PC-3 (cell line): Measurements from ENCODE around the gene KHDC4. TPM values are rescaled to one million over a fixed set of nuclear protein-coding genes. Genes with fewer than 3 reads are reported as not detected.
A peak's percentile ranks its signal among the peaks of the same experiment; 100 is the strongest.

ENCODE experiments used
- ATAC-seq: fragments of 200-7000 bp; cut with Tn5 transposase; 2 replicates; pipeline ENCODE4 v1.9.1; 2020; ENCODE audit warnings: mild to moderate bottlenecking, moderate library complexity
- BruUV-seq: library from RNA; stranded (reverse); fragments of 400-500 nt; replicated peaks from 2 replicates; lab custom pipeline; 2021; lab: Mats Ljungman, UMichigan
- CTCF ChIA-PET: fragments of 300-600 bp; sonication (Branson Sonifier 250); formaldehyde crosslinking; loops from one replicate; lab custom pipeline; 2022; ENCODE audit warnings: antibody characterized with exemption; lab: Charles Lee
- POLR2A ChIA-PET: fragments of 300-600 bp; sonication (Branson Sonifier 250); formaldehyde crosslinking; loops from one replicate; lab custom pipeline; 2022; ENCODE audit warnings: antibody characterized with exemption; ENCODE audit not compliant: unreplicated experiment; lab: Charles Lee
- DNase-seq: peaks from one replicate; pipeline ENCODE4 v3.0.0-alpha.2; 2015
- H2AFZ ChIP-seq: fragments of 300-600 bp; sonication (generic); 2 replicates; pipeline ENCODE4 v1.6.0; 2016; ENCODE audit warnings: antibody characterized with exemption, low read length
- H3F3A ChIP-seq: fragments of 300-600 bp; sonication (generic); one replicate; pipeline ENCODE4 v1.6.0; 2017; ENCODE audit warnings: antibody characterized with exemption, low read length, control low read depth, mild to moderate bottlenecking; ENCODE audit not compliant: unreplicated experiment
- H3K27ac ChIP-seq: fragments of 300-600 bp; sonication (generic); 2 replicates; pipeline ENCODE4 v1.5.1; 2016; ENCODE audit warnings: mild to moderate bottlenecking, low read length
- H3K27me3 ChIP-seq: fragments of 300-600 bp; sonication (generic); 2 replicates; pipeline ENCODE4 v1.6.1; 2016; ENCODE audit warnings: low read length, mixed read lengths
- H3K36me3 ChIP-seq: fragments of 300-600 bp; sonication (generic); 2 replicates; pipeline ENCODE4 v1.6.1; 2016; ENCODE audit warnings: low read depth, mixed run types, low read length, mixed read lengths
- H3K4me1 ChIP-seq: fragments of 300-600 bp; sonication (generic); 2 replicates; pipeline ENCODE4 v1.5.1; 2016; ENCODE audit warnings: low read length; ENCODE audit not compliant: insufficient read depth
- H3K4me2 ChIP-seq: fragments of 300-600 bp; sonication (generic); 2 replicates; pipeline ENCODE4 v1.6.0; 2016; ENCODE audit warnings: low read length
- H3K4me3 ChIP-seq: fragments of 300-600 bp; sonication (generic); 2 replicates; pipeline ENCODE4 v1.5.1; 2016; ENCODE audit warnings: mild to moderate bottlenecking, low read length, mixed read lengths
- H3K79me2 ChIP-seq: fragments of 300-600 bp; sonication (generic); 2 replicates; pipeline ENCODE4 v1.6.1; 2017; ENCODE audit warnings: low read length, mixed read lengths
- H3K9ac ChIP-seq: fragments of 300-600 bp; sonication (generic); 2 replicates; pipeline ENCODE4 v1.6.0; 2016; ENCODE audit warnings: mild to moderate bottlenecking, low read length
- H3K9me2 ChIP-seq: fragments of 300-600 bp; sonication (generic); replicated peaks from 2 replicates; pipeline ENCODE4 v1.6.1; 2016; ENCODE audit warnings: mixed run types, low read length, mixed read lengths
- H3K9me3 ChIP-seq: fragments of 300-600 bp; sonication (generic); 2 replicates; pipeline ENCODE4 v1.6.1; 2016; ENCODE audit warnings: low read length, mixed read lengths
- H4K20me1 ChIP-seq: fragments of 300-600 bp; sonication (generic); 2 replicates; pipeline ENCODE4 v1.6.1; 2016; ENCODE audit warnings: low read length, mixed read lengths
- EZH2 ChIP-seq: fragments of 300-600 bp; sonication (generic); IDR thresholded peaks from one replicate; pipeline ENCODE4 v1.6.1; 2017; ENCODE audit warnings: antibody characterized with exemption, mild to moderate bottlenecking, low read length; ENCODE audit not compliant: unreplicated experiment
- EZH2phosphoT487 ChIP-seq: fragments of 300-600 bp; sonication (generic); IDR thresholded peaks from 2 replicates; pipeline ENCODE4 v1.6.1; 2018; ENCODE audit warnings: mild to moderate bottlenecking, antibody characterized with exemption, low read length, borderline replicate concordance
- intact Hi-C: fragments of 100-400 bp; cut with micrococcal nuclease; formaldehyde crosslinking; loops from 2 replicates; pipeline ENCODE4 v1.9.0; 2023
- total RNA-seq: library from RNA; depleted of rRNA; stranded (reverse); fragments of >200 nt; gene quantifications from 2 replicates; pipeline ENCODE4 v1.2.3, GENCODE V29; 2014
- TF ChIP-seq, protein P1 (sequence below): fragments of 300-600 bp; sonication (generic); conservative IDR thresholded peaks from 2 replicates; pipeline ENCODE4 v1.5.1; 2017; ENCODE audit warnings: antibody characterized with exemption, low read depth, mild to moderate bottlenecking, low read length

The KHDC4 gene
- total RNA-seq, 1 experiment from 2014 or later = 63.4 TPM

- no peaks in the 10 kb centered on the region for H4K20me1 ChIP-seq
- no peaks in the 10 kb centered on the region for H3K9me3 ChIP-seq
- TF ChIP-seq, protein P1, sequence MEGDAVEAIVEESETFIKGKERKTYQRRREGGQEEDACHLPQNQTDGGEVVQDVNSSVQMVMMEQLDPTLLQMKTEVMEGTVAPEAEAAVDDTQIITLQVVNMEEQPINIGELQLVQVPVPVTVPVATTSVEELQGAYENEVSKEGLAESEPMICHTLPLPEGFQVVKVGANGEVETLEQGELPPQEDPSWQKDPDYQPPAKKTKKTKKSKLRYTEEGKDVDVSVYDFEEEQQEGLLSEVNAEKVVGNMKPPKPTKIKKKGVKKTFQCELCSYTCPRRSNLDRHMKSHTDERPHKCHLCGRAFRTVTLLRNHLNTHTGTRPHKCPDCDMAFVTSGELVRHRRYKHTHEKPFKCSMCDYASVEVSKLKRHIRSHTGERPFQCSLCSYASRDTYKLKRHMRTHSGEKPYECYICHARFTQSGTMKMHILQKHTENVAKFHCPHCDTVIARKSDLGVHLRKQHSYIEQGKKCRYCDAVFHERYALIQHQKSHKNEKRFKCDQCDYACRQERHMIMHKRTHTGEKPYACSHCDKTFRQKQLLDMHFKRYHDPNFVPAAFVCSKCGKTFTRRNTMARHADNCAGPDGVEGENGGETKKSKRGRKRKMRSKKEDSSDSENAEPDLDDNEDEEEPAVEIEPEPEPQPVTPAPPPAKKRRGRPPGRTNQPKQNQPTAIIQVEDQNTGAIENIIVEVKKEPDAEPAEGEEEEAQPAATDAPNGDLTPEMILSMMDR = no peak
- TF ChIP-seq EZH2 (no peak), EZH2phosphoT487 (no peak)
- ATAC-seq = no peak
- H3K9ac ChIP-seq = no peak overlapping the region
- H3K36me3 ChIP-seq = peaks cover 53% of the 10 kb centered on the region
- no peaks in the 10 kb centered on the region for H3K79me2 ChIP-seq
- no peak overlapping the region for H3K4me3 ChIP-seq
- intact Hi-C loops = no loop called here
- no peaks in the 10 kb centered on the region for H3K27me3 ChIP-seq
- H3K27ac ChIP-seq = no peak overlapping the region
- H3K4me2 ChIP-seq = no peak overlapping the region
- no peaks in the 10 kb centered on the region for H3K9me2 ChIP-seq
- CTCF ChIA-PET = no interaction called here
- no TSS peak for BruUV-seq
- no peaks in the 10 kb centered on the region for H3K4me1 ChIP-seq
- POLR2A ChIA-PET = no interaction called here
- no peaks in the 10 kb centered on the region for H3F3A ChIP-seq
- DNase-seq = no peak
- no peak overlapping the region for H2AFZ ChIP-seq
Measured at GRCh38 chr1:155900161-155900560, 34.1 kb downstream of the KHDC4 start.

GRCh38 chr1:155899683-155900082 lies 34.5 kb downstream of the KHDC4 start:
- POLR2A ChIA-PET = no interaction called here
- no peak overlapping the region for H3K4me3 ChIP-seq
- CTCF ChIA-PET = no interaction called here
- ATAC-seq (no peak), DNase-seq (no peak)
- H4K20me1 ChIP-seq = no peaks in the 10 kb centered on the region
- H3K4me1 ChIP-seq = no peaks in the 10 kb centered on the region
- no peaks in the 10 kb centered on the region for H3F3A ChIP-seq
- H3K9me3 ChIP-seq = no peaks in the 10 kb centered on the region
- H3K4me2 ChIP-seq = no peak overlapping the region
- TF ChIP-seq, protein P1 = no peak
- no peak for TF ChIP-seq EZH2
- TF ChIP-seq EZH2phosphoT487 = no peak
- no peak overlapping the region for H3K9ac ChIP-seq
- peaks cover 50% of the 10 kb centered on the region for H3K36me3 ChIP-seq
- intact Hi-C loops = no loop called here
- H2AFZ ChIP-seq = no peak overlapping the region
- H3K27ac ChIP-seq = no peak overlapping the region
- H3K9me2 ChIP-seq = no peaks in the 10 kb centered on the region
- no peaks in the 10 kb centered on the region for H3K79me2 ChIP-seq
- BruUV-seq = TSS peak; percentile 14
- no peaks in the 10 kb centered on the region for H3K27me3 ChIP-seq

- H3K4me3 ChIP-seq = no peak overlapping the region
- H3K27me3 ChIP-seq = no peaks in the 10 kb centered on the region
- TF ChIP-seq EZH2phosphoT487 (no peak), EZH2 (no peak)
- TF ChIP-seq, protein P1 = no peak
- H3K79me2 ChIP-seq = no peaks in the 10 kb centered on the region
- ChIA-PET CTCF (interaction anchor here (0.6 kb wide), 2 partner anchors 29 to 85 kb away, joined by 3 read pairs; no protein-coding TSS in a partner anchor), POLR2A (interaction anchor here (0.6 kb wide), 1 partner anchor 32 kb away, joined by 4 read pairs; no protein-coding TSS in a partner anchor)
- H3K36me3 ChIP-seq = peaks cover 42% of the 10 kb centered on the region
- H3K27ac ChIP-seq = no peak overlapping the region
- no peak overlapping the region for H2AFZ ChIP-seq
- no peaks in the 10 kb centered on the region for H4K20me1 ChIP-seq
- H3K9ac ChIP-seq = no peak overlapping the region
- peaks cover 5% of the 10 kb centered on the region for H3K4me1 ChIP-seq
- H3K4me2 ChIP-seq = no peak overlapping the region
- no peaks in the 10 kb centered on the region for H3K9me2 ChIP-seq
- ATAC-seq (no peak), DNase-seq (no peak)
- no TSS peak for BruUV-seq
- no peaks in the 10 kb centered on the region for H3K9me3 ChIP-seq
- H3F3A ChIP-seq = peaks cover 4% of the 10 kb centered on the region
- intact Hi-C loops = no loop called here
Measured at GRCh38 chr1:155898888-155899287, 35.3 kb downstream of the KHDC4 start.
